ENCODE data around the gene ANKRD31.
A peak's percentile ranks its signal among the peaks of the same experiment; 100 is the strongest.

ANKRD31 gene

GRCh38 chr5:75037106-75037505 lies 199.6 kb downstream of the ANKRD31 start:
- peak; percentile 43 for DNase-seq (ENCODE audit: low read depth)

DNA sequence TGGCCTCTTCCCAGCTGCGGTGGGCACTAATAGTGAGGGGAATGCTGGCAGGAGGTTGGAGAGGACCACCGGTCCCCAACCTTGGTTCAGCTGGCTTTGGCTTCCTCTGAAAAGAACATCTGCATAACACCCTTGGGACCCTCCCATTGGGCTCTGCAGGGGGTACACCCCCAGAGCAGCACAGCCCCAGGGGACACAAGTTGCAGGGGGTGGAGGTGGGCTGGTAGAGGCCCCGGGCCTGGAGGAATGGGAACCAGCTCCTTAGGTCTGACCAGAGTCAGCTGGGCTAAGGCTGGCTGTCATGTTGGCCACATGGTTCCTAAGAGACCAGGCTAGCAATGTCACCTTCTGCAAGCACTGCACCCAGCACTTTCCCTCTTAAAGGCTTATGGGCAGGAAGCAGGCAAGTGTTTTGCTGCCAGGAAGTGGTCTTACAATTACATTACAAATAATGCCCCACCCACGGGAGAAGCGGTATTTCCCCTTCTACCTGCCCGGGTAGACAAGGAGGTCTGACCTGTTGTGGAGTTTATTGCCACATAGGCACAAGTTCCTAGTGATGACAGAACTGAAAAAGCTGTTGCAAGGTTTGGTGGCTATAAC lies 202.4 kb downstream of the ANKRD31 start:
- DNase-seq (ENCODE audit: low read depth), result no peak

DNA sequence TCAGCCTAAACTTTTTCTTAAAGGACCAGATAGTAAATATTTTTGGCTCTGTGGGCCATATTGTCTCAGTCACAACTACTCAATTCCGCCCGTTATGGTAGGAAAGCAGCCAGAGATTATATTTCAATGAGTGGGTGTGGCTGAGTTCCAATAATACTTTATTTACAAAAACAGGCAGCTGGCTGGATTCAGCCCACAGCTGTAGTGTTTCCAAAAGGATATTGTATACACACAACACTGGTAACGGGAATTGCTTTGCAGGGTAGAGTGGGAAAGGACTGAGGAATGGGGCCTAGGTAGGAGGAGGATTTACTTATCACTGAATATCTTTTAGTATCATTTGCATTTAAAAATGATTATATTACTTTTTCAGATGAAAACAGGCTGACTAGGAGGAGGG lies 205.3 kb downstream of the ANKRD31 start:
- DNase-seq (ENCODE audit: low read depth), result no peak

DNA sequence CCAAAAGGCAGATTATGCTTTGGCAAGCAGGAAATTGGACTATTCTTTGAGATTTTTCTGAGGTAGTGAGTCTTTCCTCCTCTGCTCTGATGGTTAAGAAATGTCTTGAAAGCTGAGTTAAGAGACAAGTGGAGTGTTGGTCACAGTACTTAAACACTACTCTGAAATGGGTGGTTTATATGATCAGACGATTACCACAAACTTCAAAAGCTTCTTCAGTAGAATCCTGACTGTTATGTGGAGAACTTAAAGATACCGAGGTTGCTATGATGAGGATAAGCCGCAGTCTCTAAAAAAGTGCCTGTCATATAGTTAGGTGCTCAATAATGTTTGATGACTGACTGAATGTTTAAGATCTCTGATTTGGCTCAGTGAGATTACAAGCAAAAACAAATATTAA lies 208.6 kb downstream of the ANKRD31 start:
- DNase-seq (ENCODE audit: low read depth), result no peak

DNA sequence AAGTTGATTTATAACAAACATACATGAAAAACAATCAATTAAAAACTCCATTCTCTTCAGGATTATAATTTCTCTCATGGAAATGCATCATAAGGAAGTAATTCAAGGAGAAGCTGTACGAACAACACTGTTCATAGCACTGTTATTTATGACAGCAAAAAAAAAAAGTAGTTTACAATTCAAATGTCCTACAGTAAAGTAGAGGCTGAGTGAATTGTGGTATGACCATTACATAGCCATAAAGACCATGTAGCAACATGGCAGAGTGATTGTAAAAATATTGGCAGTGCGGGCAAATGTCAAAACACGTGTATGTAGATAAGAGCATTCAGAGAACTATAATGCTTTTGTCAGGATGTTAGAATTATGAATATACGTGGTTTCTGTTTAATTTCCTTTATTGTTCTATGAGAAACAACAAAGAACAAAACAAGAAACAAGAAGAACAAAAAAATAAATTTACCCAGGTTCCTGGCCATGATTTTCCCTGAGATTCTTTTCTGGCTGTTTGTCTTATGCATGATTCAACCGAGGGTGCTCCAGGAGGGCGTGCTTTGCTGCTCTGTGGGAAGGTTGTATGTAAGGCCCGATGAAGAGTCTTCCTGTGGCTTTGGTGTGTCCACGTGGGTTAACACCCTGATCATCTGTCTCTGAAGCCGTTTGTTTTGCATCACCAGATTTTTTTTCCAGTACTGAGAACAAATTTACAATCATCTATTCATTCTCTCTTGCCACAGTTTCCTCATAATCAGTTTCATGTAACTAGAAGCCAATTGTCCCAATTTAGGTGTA lies 213.1 kb downstream of the ANKRD31 start:
- DNase-seq (ENCODE audit: low read depth), result no peak

DNA sequence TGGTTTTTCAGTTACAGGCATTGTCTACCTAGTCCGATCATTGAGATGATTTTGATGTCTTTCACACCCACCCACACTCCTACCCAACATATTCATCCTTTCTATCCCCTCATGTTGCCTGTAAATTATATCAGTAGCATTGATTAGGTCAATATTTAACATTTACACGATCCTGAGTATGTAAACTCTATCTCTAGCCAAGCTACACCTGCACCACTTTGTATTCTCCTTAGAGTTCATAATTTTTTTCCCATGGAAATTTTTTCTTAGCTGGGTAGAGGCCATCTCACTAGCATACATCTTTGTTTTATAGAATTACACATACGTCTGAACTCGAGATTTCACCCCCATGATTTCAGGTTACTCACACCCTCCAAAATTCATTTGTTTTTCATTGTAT lies 214.9 kb downstream of the ANKRD31 start:
- DNase-seq (ENCODE audit: low read depth), result no peak

DNA sequence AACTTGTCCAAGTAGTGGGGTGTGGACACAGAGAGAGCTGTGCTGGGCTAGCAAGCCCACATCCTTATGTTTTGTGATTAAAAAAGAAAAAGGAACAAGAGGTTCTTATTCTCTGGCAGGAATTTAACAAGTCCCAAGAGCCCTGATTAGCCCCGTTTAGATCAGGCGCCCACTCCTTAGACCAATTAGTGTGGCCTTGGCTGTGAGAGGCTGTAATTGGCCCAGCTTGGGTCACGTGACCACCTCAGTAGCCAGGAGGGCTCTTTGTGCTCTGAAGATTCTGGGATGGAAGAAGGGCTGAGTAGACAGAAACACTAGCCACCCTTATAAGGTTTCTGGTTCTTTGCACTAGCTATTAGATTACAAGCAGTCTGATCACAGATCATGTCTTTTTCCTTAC lies 215.5 kb downstream of the ANKRD31 start:
- DNase-seq (ENCODE audit: low read depth), result no peak

- no peak for DNase-seq (ENCODE audit: low read depth)
Observed at GRCh38 chr5:75020016-75020656, 216.5 kb downstream of the ANKRD31 start.

DNA sequence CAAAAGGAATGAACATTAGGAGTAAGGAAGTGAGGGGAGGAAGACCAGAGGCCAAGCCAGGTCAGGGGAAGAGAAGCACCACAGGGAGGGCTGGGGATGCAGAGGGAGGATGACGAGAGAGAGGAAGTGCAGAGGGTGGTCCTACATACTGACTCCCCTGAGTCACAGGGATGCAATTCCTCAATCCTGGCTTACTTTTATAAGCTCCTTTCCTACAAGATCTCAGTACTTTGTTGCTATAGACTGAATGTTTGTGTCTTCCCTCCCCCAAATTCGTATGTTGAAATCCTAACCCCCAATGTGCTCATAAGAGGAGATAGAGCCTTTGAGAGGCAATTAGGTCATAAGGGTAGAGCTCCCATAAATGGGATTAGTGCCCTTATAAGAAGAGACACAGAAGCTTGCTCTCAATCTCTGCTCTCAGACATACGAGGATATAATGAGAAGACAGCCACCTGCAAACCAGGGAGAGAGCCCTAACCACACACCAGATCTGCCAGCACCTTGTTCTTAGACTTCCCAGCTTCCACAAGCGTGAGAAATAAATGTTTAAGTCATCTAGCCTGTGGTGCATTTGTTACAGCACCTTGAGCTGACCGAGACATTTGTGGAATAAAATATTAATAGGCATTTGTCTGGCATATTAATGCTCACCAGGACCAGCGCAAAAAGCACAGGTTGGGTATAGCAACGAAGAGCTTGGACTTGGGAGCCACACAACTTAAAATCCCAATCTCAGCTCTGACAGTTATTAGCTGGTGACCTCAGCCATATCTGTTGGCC lies 217.7 kb downstream of the ANKRD31 start:
- no peak for DNase-seq (ENCODE audit: low read depth)
